ENCODE measurements around the gene BCAS3.

DNA sequence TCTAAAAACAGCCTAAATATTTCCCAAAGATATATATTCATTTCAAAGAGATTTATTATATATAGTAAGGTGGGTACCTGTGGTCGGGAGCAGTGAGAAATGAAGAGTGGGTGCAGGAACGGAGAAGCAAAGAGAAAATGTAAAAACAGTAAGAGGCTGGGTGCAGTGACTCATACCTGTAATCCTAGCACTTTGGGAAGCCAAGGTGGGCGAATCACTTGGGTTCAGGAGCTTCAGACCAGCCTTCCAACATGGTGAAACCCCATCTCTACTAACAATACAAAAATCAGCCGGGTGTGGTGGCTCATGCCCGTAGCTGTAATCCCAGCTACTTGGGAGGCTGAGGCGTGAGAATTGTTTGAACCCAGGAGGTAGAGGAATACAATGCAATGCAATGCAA is 257.1 kb downstream of the BCAS3 start:
- TF ChIP-seq POLR2A (IDR thresholded peaks at IDR 0.05; ENCODE audit: low read length): no peak
- TF ChIP-seq GATA1 (IDR thresholded peaks at IDR 0.05; ENCODE audit: low read depth, low read length): no peak

Data from erythroblast (primary cell).